SH-SY5Y (cell line): Measurements from ENCODE around the gene LMF1.

ENCODE experiments used
- GATA2 ChIP-seq: IDR thresholded peaks from 2 replicates; pipeline ENCODE4 v1.6.1; 2011; ENCODE audit warnings: mild to moderate bottlenecking, low read depth, low read length
- GATA3 ChIP-seq: IDR thresholded peaks from 2 replicates; pipeline ENCODE4 v1.6.1; 2011; ENCODE audit warnings: low read depth, mild to moderate bottlenecking, low read length, moderate library complexity

DNA sequence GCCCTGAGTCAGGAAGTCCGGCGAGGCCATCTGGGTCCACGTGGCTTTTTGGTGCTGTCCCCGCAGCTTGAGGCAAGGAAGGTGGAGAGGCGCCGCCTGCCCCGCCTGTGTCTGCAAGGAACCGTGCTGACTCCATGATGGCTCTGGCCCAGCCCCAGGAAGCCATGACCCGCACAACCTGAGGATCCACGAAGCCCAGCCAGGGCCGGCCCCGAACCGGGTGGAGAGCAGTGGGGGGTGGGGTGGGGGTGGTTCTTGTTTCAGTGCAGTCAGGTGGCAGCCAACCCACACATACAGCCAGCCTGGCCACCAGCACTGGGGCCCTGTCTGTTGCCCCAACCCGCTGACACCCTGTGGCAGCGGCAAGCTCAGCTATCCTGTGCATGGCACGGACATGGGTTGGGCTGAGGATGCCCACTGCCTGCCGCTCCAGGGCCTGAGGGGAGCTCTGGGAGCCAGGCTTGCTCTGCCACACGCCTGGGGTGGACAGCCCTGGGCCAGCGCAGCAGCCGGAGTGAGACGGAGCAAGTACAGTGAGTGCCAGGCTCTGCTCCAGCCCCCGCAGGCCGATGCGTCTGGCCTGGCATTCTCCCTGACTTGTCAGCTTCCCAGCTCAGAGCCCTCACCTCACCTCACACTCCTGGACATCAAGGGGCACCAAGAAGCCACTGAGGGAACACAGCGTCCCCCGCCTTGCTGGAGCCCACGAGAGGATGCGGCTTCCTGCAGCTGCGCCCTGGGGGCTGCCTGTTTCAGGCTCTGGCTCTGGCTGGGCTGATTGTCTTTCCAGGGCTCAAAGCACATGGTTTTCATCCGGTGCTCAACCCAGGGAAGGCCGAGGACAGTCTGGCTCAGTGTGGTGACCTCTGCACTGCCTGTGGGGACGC is 68.8 kb downstream of the LMF1 start:
- TF ChIP-seq GATA2 (no peak), GATA3 (no peak)
